Suprapubic skin (tissue), 4 donors: ENCODE results near the gene DFFB.

Experiments
- POLR2A ChIP-seq, 2 donors: fragments of 450-650 bp; IDR thresholded peaks; one replicate each; pipeline ENCODE4 v1.6.1; 2017; ENCODE audit warnings: antibody characterized with exemption in 2 of 2, mild to moderate bottlenecking in 2 of 2, moderate library complexity in 2 of 2
- POLR2AphosphoS5 ChIP-seq, 3 donors: sonication (generic); formaldehyde crosslinking; IDR thresholded peaks; one replicate each; pipeline ENCODE4 v1.6.1; 2017; ENCODE audit warnings: antibody characterized with exemption in 3 of 3

- TF ChIP-seq POLR2A (IDR thresholded peaks at IDR 0.05): no peak
- no peak for TF ChIP-seq POLR2AphosphoS5 (IDR thresholded peaks at IDR 0.05)
These were observed 75.1 kb downstream of the DFFB start for GRCh38 chr1:3932156-3932919.
